Hepatocyte (in vitro differentiated cells): ENCODE measurements around the gene AP1G2. TPM values are rescaled to one million over a fixed set of nuclear protein-coding genes. Genes with fewer than 3 reads are reported as not detected.

Experiments used
- DNase-seq: peaks from one replicate; pipeline ENCODE4 v3.0.0-alpha.2; 2016; ENCODE audit warnings: low spot score
- H2AFZ ChIP-seq: fragments of 200-600 bp; sonication (generic); 2 replicates; pipeline ENCODE4 v1.6.0; 2016; ENCODE audit warnings: antibody characterized with exemption, mild to moderate bottlenecking
- H3K27ac ChIP-seq: fragments of 200-600 bp; sonication (generic); 2 replicates; pipeline ENCODE4 v1.5.1; 2016; ENCODE audit warnings: mild to moderate bottlenecking
- H3K27me3 ChIP-seq: fragments of 200-600 bp; sonication (generic); 2 replicates; pipeline ENCODE4 v1.6.1; 2016
- H3K36me3 ChIP-seq: fragments of 200-600 bp; sonication (generic); replicated peaks from 2 replicates; pipeline ENCODE4 v1.5.1; 2016; ENCODE audit warnings: low read depth; ENCODE audit not compliant: insufficient read depth
- H3K4me1 ChIP-seq: fragments of 200-600 bp; sonication (generic); 2 replicates; pipeline ENCODE4 v1.5.1; 2016; ENCODE audit warnings: mild to moderate bottlenecking, moderate library complexity; ENCODE audit not compliant: insufficient read depth
- H3K4me2 ChIP-seq: fragments of 200-600 bp; sonication (generic); 2 replicates; pipeline ENCODE4 v1.6.0; 2016
- H3K4me3 ChIP-seq: fragments of 200-600 bp; sonication (generic); 2 replicates; pipeline ENCODE4 v1.5.1; 2016; ENCODE audit warnings: mild to moderate bottlenecking
- H3K79me2 ChIP-seq: fragments of 200-600 bp; sonication (generic); 2 replicates; pipeline ENCODE4 v1.6.0; 2017; ENCODE audit warnings: mild to moderate bottlenecking
- H3K9me2 ChIP-seq: fragments of 200-600 bp; sonication (generic); replicated peaks from 2 replicates; pipeline ENCODE4 v1.6.0; 2017; ENCODE audit warnings: mild to moderate bottlenecking; ENCODE audit not compliant: insufficient read depth
- H3K9me3 ChIP-seq: fragments of 200-600 bp; sonication (generic); 2 replicates; pipeline ENCODE4 v1.5.1; 2016; ENCODE audit warnings: low read depth, mild to moderate bottlenecking
- H4K20me1 ChIP-seq: fragments of 200-600 bp; sonication (generic); 2 replicates; pipeline ENCODE4 v1.6.0; 2016; ENCODE audit warnings: mild to moderate bottlenecking; ENCODE audit not compliant: insufficient read depth, poor library complexity, severe bottlenecking
- CTCF ChIP-seq: fragments of 200-600 bp; sonication (generic); IDR thresholded peaks from 2 replicates; pipeline ENCODE4 v1.5.1; 2016; ENCODE audit warnings: antibody characterized with exemption, mild to moderate bottlenecking; ENCODE audit not compliant: poor library complexity
- EZH2 ChIP-seq: fragments of 200-600 bp; sonication (generic); IDR thresholded peaks from 2 replicates; pipeline ENCODE4 v1.6.1; 2016; ENCODE audit warnings: antibody characterized with exemption, mild to moderate bottlenecking, borderline replicate concordance
- EZH2phosphoT487 ChIP-seq: fragments of 200-600 bp; sonication (generic); IDR thresholded peaks from one replicate; pipeline ENCODE4 v1.6.1; 2018; ENCODE audit warnings: antibody characterized with exemption, mild to moderate bottlenecking, low read depth, moderate library complexity; ENCODE audit not compliant: unreplicated experiment, severe bottlenecking
- WGBS: methylation state at CpG from one replicate; pipeline ENCODE4 v1.1.6; 2016; ENCODE audit warnings: low lambda C conversion rate; ENCODE audit errors: missing lambda C conversion rate; 5-methylcytosine and 5-hydroxymethylcytosine counted together
- polyA plus RNA-seq: library from polyadenylated mRNA; unstranded; fragments of >200 nt; fragmentation: Nextera tagmentation; extraction: Ambion mirVana; gene quantifications from 2 replicates; pipeline ENCODE4 v1.2.1, GENCODE V29; 2016
- total RNA-seq: library from RNA; depleted of rRNA; stranded (reverse); fragments of >200 nt; gene quantifications from 2 replicates; pipeline ENCODE4 v1.2.3, GENCODE V29; 2014

Gene AP1G2
- total and polyA plus RNA-seq, 2 experiments from 2014 or later = 87.5 to 191 TPM

DNA sequence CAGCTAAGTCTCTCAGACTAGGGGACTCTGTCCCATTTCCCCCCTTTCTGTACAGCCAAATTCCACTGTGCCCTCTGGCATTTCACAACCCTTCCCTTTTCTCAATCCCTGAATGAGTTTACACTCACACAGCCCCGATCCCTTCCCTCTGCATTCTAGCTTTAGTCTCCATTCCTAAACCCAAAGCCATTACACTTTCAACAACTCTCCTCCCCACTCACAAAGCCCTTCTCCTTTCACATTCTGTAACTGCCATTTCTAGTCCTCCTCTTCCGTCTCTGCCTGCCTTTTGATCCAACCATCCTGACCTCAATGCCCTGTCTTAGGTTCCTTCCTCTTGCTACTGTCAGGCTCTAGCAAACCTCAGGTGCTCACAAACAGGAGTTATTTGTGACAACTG lies 19.7 kb downstream of the AP1G2 start:
- no peak for TF ChIP-seq EZH2phosphoT487
- TF ChIP-seq CTCF = no peak
- TF ChIP-seq EZH2 = no peak
- Histone ChIP-seq H3K9me3 (no peaks in the 10 kb centered on the region), H3K27ac (no peak overlapping the region), H2AFZ (no peak overlapping the region), H4K20me1 (no peaks in the 10 kb centered on the region), H3K9me2 (no peaks in the 10 kb centered on the region), H3K27me3 (no peaks in the 10 kb centered on the region), H3K36me3 (no peaks in the 10 kb centered on the region), H3K79me2 (peaks cover 3% of the 10 kb centered on the region), H3K4me1 (peaks cover 10% of the 10 kb centered on the region), H3K4me2 (no peak overlapping the region), H3K4me3 (no peak overlapping the region)
- no peak for DNase-seq
- 84% methylated on average over 2 of the region's 2 CpGs for WGBS

DNA sequence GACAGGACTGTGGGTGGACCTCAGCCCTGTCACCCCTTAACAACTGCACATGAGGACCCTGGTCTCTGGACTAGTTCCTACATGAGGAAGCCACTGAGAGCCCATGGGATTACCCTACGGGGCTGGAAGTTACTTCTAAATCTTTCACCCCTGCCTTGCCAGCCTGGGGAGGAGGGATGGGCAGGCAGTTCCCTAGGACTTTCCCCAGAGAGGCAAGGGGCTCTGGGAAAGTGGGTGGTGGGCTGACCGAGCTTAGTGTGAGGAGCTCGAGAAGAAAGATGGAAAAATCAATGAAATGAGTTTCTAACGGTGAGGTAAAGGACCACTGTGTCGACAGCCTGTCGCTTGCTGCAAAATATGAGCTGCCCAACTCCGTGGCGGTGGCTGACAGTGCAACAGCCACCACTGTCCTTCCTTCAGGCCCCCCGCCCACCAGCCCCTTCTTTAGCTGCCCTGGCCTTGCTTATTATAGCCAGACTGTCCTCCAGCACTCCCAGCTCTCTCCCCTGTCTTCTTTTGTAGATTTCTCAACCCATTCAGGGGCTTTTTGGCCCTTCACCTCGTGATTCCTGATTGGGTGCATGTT lies 21.0 kb downstream of the AP1G2 start:
- Histone ChIP-seq H3K9me2 (no peaks in the 10 kb centered on the region), H3K27me3 (no peaks in the 10 kb centered on the region), H3K4me1 (peaks cover 6% of the 10 kb centered on the region), H3K9me3 (no peaks in the 10 kb centered on the region), H3K27ac (no peak overlapping the region), H3K4me2 (no peak overlapping the region), H3K36me3 (no peaks in the 10 kb centered on the region), H2AFZ (no peak overlapping the region), H3K79me2 (peaks cover 3% of the 10 kb centered on the region), H4K20me1 (no peaks in the 10 kb centered on the region), H3K4me3 (no peak overlapping the region)
- 88% methylated on average over 10 of the region's 10 CpGs for WGBS
- TF ChIP-seq CTCF (no peak), EZH2 (no peak), EZH2phosphoT487 (no peak)
- DNase-seq = no peak

DNA sequence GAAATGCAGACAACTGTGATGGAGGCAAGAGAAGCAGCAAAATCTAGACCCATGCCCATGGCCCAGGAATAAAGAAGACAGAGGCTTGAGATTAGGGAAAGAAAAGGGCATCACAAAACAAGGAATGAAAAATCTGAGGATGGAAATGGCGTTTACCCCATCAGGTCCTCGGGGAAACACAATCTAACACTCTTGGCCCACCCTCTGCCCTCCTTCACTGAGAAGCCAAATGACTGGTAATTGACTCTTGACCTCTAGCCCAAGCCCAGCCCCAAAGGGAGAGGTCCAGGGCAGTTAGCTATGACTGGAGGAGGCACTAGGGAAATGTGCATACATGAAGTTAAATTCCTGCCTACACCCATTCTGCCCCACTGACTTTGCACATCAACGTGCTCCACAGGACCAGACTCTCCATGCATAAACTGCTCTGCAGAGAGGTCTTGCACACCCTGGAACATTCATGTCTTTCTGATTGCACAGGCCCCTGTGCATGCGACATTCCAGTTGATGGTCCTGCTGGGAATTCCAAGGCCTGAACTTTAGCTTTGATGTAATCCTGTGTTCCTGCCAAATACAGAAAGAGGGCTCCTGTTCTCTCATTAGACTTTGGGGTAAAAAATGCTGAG lies 21.7 kb downstream of the AP1G2 start:
- H3K9me2 ChIP-seq = no peaks in the 10 kb centered on the region
- H3K4me2 ChIP-seq = no peak overlapping the region
- peaks cover 6% of the 10 kb centered on the region for H3K4me1 ChIP-seq
- no peak for TF ChIP-seq EZH2phosphoT487
- no peak for TF ChIP-seq EZH2
- TF ChIP-seq CTCF = no peak
- H2AFZ ChIP-seq = no peak overlapping the region
- H3K36me3 ChIP-seq = no peaks in the 10 kb centered on the region
- H3K9me3 ChIP-seq = no peaks in the 10 kb centered on the region
- H3K4me3 ChIP-seq = no peak overlapping the region
- no peaks in the 10 kb centered on the region for H4K20me1 ChIP-seq
- H3K27ac ChIP-seq = no peak overlapping the region
- DNase-seq = no peak
- H3K79me2 ChIP-seq = peaks cover 3% of the 10 kb centered on the region
- no peaks in the 10 kb centered on the region for H3K27me3 ChIP-seq
- 86% methylated on average over 4 of the region's 4 CpGs for WGBS
